GM23248 (cell line): Measurements from ENCODE around the gene TNNI3K. TPM values are rescaled to one million over a fixed set of nuclear protein-coding genes. Genes with fewer than 3 reads are reported as not detected.

Experiments used
- DNase-seq: peaks from one replicate; pipeline ENCODE4 v3.0.0-alpha.2; 2015
- H2AFZ ChIP-seq: fragments of 200-600 bp; sonication (generic); 2 replicates; pipeline ENCODE4 v1.6.1; 2016; ENCODE audit warnings: antibody characterized with exemption
- H3F3A ChIP-seq: fragments of 200-600 bp; sonication (generic); 2 replicates; pipeline ENCODE4 v1.6.1; 2016; ENCODE audit warnings: mild to moderate bottlenecking, antibody characterized with exemption, mixed run types; ENCODE audit not compliant: insufficient read depth
- H3K27ac ChIP-seq: fragments of 200-600 bp; sonication (generic); 2 replicates; pipeline ENCODE4 v1.5.1; 2016; ENCODE audit warnings: mild to moderate bottlenecking
- H3K27me3 ChIP-seq: fragments of 200-600 bp; sonication (generic); replicated peaks from 2 replicates; pipeline ENCODE4 v1.6.1; 2016; ENCODE audit warnings: mild to moderate bottlenecking; ENCODE audit not compliant: insufficient read depth
- H3K36me3 ChIP-seq: fragments of 200-600 bp; sonication (generic); 2 replicates; pipeline ENCODE4 v1.6.1; 2016; ENCODE audit warnings: low read depth, mild to moderate bottlenecking
- H3K4me1 ChIP-seq: fragments of 200-600 bp; sonication (generic); 2 replicates; pipeline ENCODE4 v1.6.1; 2016; ENCODE audit warnings: mild to moderate bottlenecking; ENCODE audit not compliant: insufficient read depth
- H3K4me2 ChIP-seq: fragments of 200-600 bp; sonication (generic); one replicate; pipeline ENCODE4 v1.6.1; 2016; ENCODE audit warnings: mild to moderate bottlenecking; ENCODE audit not compliant: unreplicated experiment
- H3K4me3 ChIP-seq: fragments of 200-600 bp; sonication (generic); 2 replicates; pipeline ENCODE4 v1.5.1; 2016; ENCODE audit warnings: mild to moderate bottlenecking
- H3K79me2 ChIP-seq: fragments of 200-600 bp; sonication (generic); 2 replicates; pipeline ENCODE4 v1.6.1; 2016; ENCODE audit warnings: mild to moderate bottlenecking; ENCODE audit not compliant: insufficient read depth
- H3K9ac ChIP-seq: fragments of 200-600 bp; sonication (generic); 2 replicates; pipeline ENCODE4 v1.6.1; 2016; ENCODE audit warnings: mild to moderate bottlenecking
- H3K9me2 ChIP-seq: fragments of 200-600 bp; sonication (generic); 2 replicates; pipeline ENCODE4 v1.6.1; 2016; ENCODE audit warnings: mixed run types, mild to moderate bottlenecking, moderate library complexity; ENCODE audit not compliant: insufficient read depth
- H3K9me3 ChIP-seq: fragments of 200-600 bp; sonication (generic); one replicate; pipeline ENCODE4 v1.6.1; 2017; ENCODE audit warnings: low read depth
- H4K20me1 ChIP-seq: fragments of 200-600 bp; sonication (generic); 2 replicates; pipeline ENCODE4 v1.6.0; 2016; ENCODE audit not compliant: insufficient read depth
- EZH2 ChIP-seq: fragments of 200-600 bp; sonication (generic); IDR thresholded peaks from 2 replicates; pipeline ENCODE4 v1.6.1; 2018; ENCODE audit warnings: antibody characterized with exemption, mild to moderate bottlenecking; ENCODE audit not compliant: insufficient read depth, poor library complexity, severe bottlenecking
- EZH2phosphoT487 ChIP-seq: fragments of 200-600 bp; sonication (generic); IDR thresholded peaks from 2 replicates; pipeline ENCODE4 v1.6.1; 2018; ENCODE audit warnings: antibody characterized with exemption, moderate library complexity, mild to moderate bottlenecking, low read depth; ENCODE audit not compliant: insufficient read depth
- WGBS, 2 experiments: methylation state at CpG; one replicate each; pipeline ENCODE4 v1.1.6; 2015 to 2017; ENCODE audit warnings: low lambda C conversion rate in 2 of 2, low coverage in 1 of 2; ENCODE audit errors: missing lambda C conversion rate in 2 of 2; 5-methylcytosine and 5-hydroxymethylcytosine counted together
- in situ Hi-C: fragments of 300-500 bp; cut with MboI; formaldehyde crosslinking; loops from 2 replicates; pipeline ENCODE4 v1.15.0; 2020
- polyA plus RNA-seq: library from polyadenylated mRNA; unstranded; fragments of >200 nt; fragmentation: Nextera tagmentation; extraction: Ambion mirVana; gene quantifications from 2 replicates; pipeline ENCODE4 v1.2.1, GENCODE V29; 2016
- total RNA-seq: library from RNA; depleted of rRNA; stranded (reverse); fragments of >200 nt; shearing (Covaris generic); gene quantifications from 2 replicates; pipeline ENCODE4 v1.2.3, GENCODE V29; 2014; rRNA removed

The TNNI3K gene
- total and polyA plus RNA-seq, 2 experiments from 2014 or later, result not detected

DNA sequence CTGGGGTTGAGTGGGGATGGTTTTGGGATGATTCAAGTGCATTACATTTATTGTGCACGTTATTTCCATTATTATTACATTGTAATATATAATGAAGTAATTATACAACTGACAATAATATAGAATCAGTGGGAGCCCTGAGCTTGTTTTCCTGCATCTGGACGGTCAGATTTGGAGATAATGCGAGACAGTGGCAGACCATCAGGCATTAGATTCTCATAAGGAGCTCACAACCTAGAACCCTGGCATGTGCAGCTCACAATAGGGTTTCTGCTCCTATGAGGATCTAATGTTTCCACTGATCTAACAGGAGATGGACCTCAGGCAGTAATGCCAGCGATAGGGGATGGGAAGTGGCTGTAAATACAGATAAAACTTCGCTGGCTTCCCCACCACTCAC, 355.1 kb downstream of the TNNI3K start:
- Histone ChIP-seq H3F3A (no peaks in the 10 kb centered on the region), H3K9ac (no peak overlapping the region), H3K4me1 (no peaks in the 10 kb centered on the region), H4K20me1 (no peaks in the 10 kb centered on the region), H3K79me2 (no peaks in the 10 kb centered on the region), H3K4me2 (no peak overlapping the region), H2AFZ (no peak overlapping the region), H3K9me2 (no peaks in the 10 kb centered on the region), H3K27me3 (0 out of 2 replicates have a peak, but pooled peaks cover 4% of the 10 kb centered on the region), H3K27ac (no peak overlapping the region), H3K9me3 (no peaks in the 10 kb centered on the region), H3K4me3 (no peak overlapping the region), H3K36me3 (no peaks in the 10 kb centered on the region)
- no peak for TF ChIP-seq EZH2
- no peak for TF ChIP-seq EZH2phosphoT487
- DNase-seq, result no peak
- in situ Hi-C loops, result no loop called here
- WGBS, 2 experiments, result 17 to 31% methylated on average over 5 of the region's 5 CpGs

DNA sequence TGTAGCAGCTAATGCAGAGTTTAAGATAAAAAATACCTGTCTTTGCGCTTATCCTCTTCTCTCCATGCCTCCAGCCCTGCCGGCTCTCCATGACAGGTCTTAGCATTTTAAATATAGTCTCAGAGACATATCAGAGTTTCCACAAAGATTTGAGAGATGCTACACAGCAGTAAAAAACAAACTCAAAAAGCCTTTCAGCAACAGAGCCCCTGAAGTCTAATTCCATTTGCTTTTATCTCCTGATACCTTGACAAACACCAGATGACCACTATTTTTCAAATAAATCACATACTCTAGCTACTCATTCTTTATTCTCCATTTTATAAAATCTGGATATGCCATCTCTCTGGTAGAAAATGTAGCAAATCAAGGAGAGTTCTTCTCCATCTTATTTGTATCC, 356.8 kb downstream of the TNNI3K start:
- no peaks in the 10 kb centered on the region for H3F3A ChIP-seq
- no peaks in the 10 kb centered on the region for H3K4me1 ChIP-seq
- WGBS, 2 experiments, result 31 to 42% methylated on average over 2 of the region's 2 CpGs
- H3K79me2 ChIP-seq, result no peaks in the 10 kb centered on the region
- no peak for DNase-seq
- in situ Hi-C loops, result no loop called here
- H3K9ac ChIP-seq, result no peak overlapping the region
- 0 out of 2 replicates have a peak, but pooled peaks cover 4% of the 10 kb centered on the region for H3K27me3 ChIP-seq
- no peak overlapping the region for H3K27ac ChIP-seq
- H3K36me3 ChIP-seq, result no peaks in the 10 kb centered on the region
- no peak for TF ChIP-seq EZH2
- TF ChIP-seq EZH2phosphoT487, result no peak
- H3K9me2 ChIP-seq, result no peaks in the 10 kb centered on the region
- H3K9me3 ChIP-seq, result no peaks in the 10 kb centered on the region
- H2AFZ ChIP-seq, result no peak overlapping the region
- H4K20me1 ChIP-seq, result no peaks in the 10 kb centered on the region
- no peak overlapping the region for H3K4me2 ChIP-seq
- no peak overlapping the region for H3K4me3 ChIP-seq

DNA sequence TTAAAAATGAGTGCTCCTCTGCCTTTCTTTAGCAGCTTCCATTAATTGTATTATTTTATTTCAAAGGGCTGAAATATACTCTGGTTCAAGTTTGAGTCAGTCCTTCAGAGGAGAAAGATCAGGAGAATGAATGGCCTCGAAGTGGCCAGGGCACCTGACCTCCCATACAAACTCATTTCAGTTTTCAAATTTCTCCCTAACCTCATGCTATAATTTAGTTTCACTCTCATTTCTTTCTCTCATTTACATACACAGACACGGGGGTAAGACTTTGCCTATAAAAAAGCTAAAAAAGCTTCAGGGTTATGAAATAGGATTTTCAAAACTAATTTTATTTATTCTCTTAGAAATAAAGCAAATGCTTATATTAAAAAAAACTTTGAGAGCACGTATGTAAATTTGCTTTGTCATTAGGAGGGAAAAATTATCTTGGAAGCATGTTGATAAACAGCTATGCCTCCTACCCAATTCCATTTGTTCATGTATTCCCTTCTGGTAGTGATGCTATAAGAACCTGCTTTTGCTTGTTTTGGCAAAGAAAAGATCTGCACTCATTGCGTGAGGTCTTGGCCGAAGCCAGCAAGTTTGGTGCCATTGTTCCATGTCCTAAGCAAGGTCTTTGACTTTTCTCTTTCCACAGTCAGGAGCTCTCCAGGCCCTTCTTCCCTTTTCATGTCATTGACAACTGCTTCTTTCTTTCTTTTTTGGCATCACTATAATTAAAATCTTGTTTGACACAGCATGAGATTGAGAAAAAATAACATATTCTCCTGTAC, 357.6 kb downstream of the TNNI3K start:
- no peak overlapping the region for H3K27ac ChIP-seq
- H3F3A ChIP-seq, result no peaks in the 10 kb centered on the region
- no peak overlapping the region for H2AFZ ChIP-seq
- H3K27me3 ChIP-seq, result 0 out of 2 replicates have a peak, but pooled peaks cover 4% of the 10 kb centered on the region
- H3K4me2 ChIP-seq, result no peak overlapping the region
- no peak overlapping the region for H3K9ac ChIP-seq
- no peaks in the 10 kb centered on the region for H3K9me2 ChIP-seq
- 16 to 18% methylated on average over 5 of the region's 5 CpGs for WGBS, 2 experiments
- no peak overlapping the region for H3K4me3 ChIP-seq
- H3K36me3 ChIP-seq, result no peaks in the 10 kb centered on the region
- no peaks in the 10 kb centered on the region for H3K79me2 ChIP-seq
- in situ Hi-C loops, result no loop called here
- H3K9me3 ChIP-seq, result no peaks in the 10 kb centered on the region
- DNase-seq, result no peak
- H4K20me1 ChIP-seq, result no peaks in the 10 kb centered on the region
- TF ChIP-seq EZH2phosphoT487 (no peak), EZH2 (no peak)
- H3K4me1 ChIP-seq, result no peaks in the 10 kb centered on the region

Other genes starting within 250 kb of the TNNI3K start
- 0.11 TPM in 1 of 2 replicates, not detected in the other for gene LRRIQ3, start 37.2 kb upstream of the TNNI3K start, total RNA-seq
- not detected in 2 replicates for gene LRRIQ3, start 37.2 kb upstream of the TNNI3K start, polyA plus RNA-seq
- gene FPGT, start 37.1 kb upstream of the TNNI3K start, total RNA-seq, result 11.6 and 15.9 TPM in 2 replicates
- 10.3 and 10.7 TPM in 2 replicates for gene FPGT, start 37.1 kb upstream of the TNNI3K start, polyA plus RNA-seq